Keratinocyte (primary cell): ENCODE data around the gene TFDP1. TPM values are rescaled to one million over a fixed set of nuclear protein-coding genes. Genes with fewer than 3 reads are reported as not detected.

ENCODE experiments used
- DNase-seq: peaks from one replicate; pipeline ENCODE4 v3.0.0-alpha.2; 2011; ENCODE audit warnings: low read depth, missing footprints, low spot score
- FAIRE-seq: peaks from 2 replicates; lab custom pipeline; 2011; peaks lifted over from hg19 to GRCh38; lab: Jason Lieb, UNC
- H2AFZ ChIP-seq: 2 replicates; pipeline ENCODE4 v1.6.0; 2012; ENCODE audit warnings: low read length, control low read depth, inconsistent platforms; ENCODE audit not compliant: control insufficient read depth
- H3K27ac ChIP-seq: 2 replicates; pipeline ENCODE4 v1.5.1; 2011; ENCODE audit warnings: low read length; ENCODE audit not compliant: control insufficient read depth, insufficient read depth
- H3K27me3 ChIP-seq: 3 replicates; pipeline ENCODE4 v1.6.0; 2011; ENCODE audit warnings: low read length; ENCODE audit not compliant: control insufficient read depth, insufficient read depth; ENCODE audit errors: extremely low read depth
- H3K36me3 ChIP-seq, 2 experiments: 2 replicates in 1 of 2; 3 replicates in 1 of 2; pipeline ENCODE4 v1.5.1; 2011; ENCODE audit warnings: low read length in 2 of 2, mild to moderate bottlenecking in 1 of 2; ENCODE audit not compliant: control insufficient read depth in 2 of 2, insufficient read depth in 2 of 2; ENCODE audit errors: extremely low read depth in 1 of 2
- H3K4me1 ChIP-seq: 3 replicates; pipeline ENCODE4 v1.5.1; 2011; ENCODE audit warnings: low read length; ENCODE audit not compliant: control insufficient read depth, insufficient read depth; ENCODE audit errors: extremely low read depth
- H3K4me2 ChIP-seq: 3 replicates; pipeline ENCODE4 v1.6.0; 2011; ENCODE audit warnings: low read depth, low read length; ENCODE audit not compliant: control insufficient read depth, insufficient read depth; ENCODE audit errors: extremely low read depth
- H3K4me3 ChIP-seq, 3 experiments: fragments of 200-600 bp in 1 of 3; sonication (generic) in 1 of 3; 2 replicates in 2 of 3; 3 replicates in 1 of 3; pipeline ENCODE4 v1.5.1; 2011 to 2016; ENCODE audit warnings: low read length in 3 of 3, mild to moderate bottlenecking in 3 of 3, control low read depth in 2 of 3, inconsistent platforms in 1 of 3, low read depth in 1 of 3, mixed read lengths in 1 of 3, mixed run types in 1 of 3, moderate library complexity in 1 of 3; ENCODE audit not compliant: control insufficient read depth in 2 of 3, insufficient read depth in 2 of 3; ENCODE audit errors: extremely low read depth in 1 of 3
- H3K79me2 ChIP-seq: 2 replicates; pipeline ENCODE4 v1.6.0; 2012; ENCODE audit warnings: low read length; ENCODE audit not compliant: control insufficient read depth, insufficient read depth
- H3K9ac ChIP-seq: 3 replicates; pipeline ENCODE4 v1.6.0; 2011; ENCODE audit warnings: low read length; ENCODE audit not compliant: control insufficient read depth, insufficient read depth; ENCODE audit errors: extremely low read depth
- H3K9me1 ChIP-seq: 3 replicates; pipeline ENCODE4 v1.6.0; 2011; ENCODE audit warnings: low read length; ENCODE audit not compliant: control insufficient read depth, insufficient read depth; ENCODE audit errors: extremely low read depth
- H3K9me3 ChIP-seq: 2 replicates; pipeline ENCODE4 v1.5.1; 2012; ENCODE audit warnings: low read depth, low read length; ENCODE audit not compliant: control insufficient read depth
- H4K20me1 ChIP-seq: 3 replicates; pipeline ENCODE4 v1.6.0; 2011; ENCODE audit warnings: low read length; ENCODE audit not compliant: control insufficient read depth, insufficient read depth; ENCODE audit errors: extremely low read depth
- CTCF ChIP-seq, 3 experiments: IDR thresholded peaks in 1 of 3; conservative IDR thresholded peaks in 1 of 3; optimal IDR thresholded peaks in 1 of 3; 2 replicates in 2 of 3; 3 replicates in 1 of 3; pipeline versions ENCODE3 to v1.5.1; 2011; ENCODE audit warnings: low read length in 3 of 3, mild to moderate bottlenecking in 3 of 3, moderate library complexity in 2 of 3, control low read depth in 1 of 3, inconsistent platforms in 1 of 3; ENCODE audit not compliant: insufficient read depth in 2 of 3; ENCODE audit errors: extremely low read depth in 1 of 3
- EZH2 ChIP-seq: IDR thresholded peaks from one replicate; pipeline ENCODE4 v1.6.1; 2012; ENCODE audit warnings: inconsistent platforms, mild to moderate bottlenecking, low read length, moderate library complexity
- dilution Hi-C: fragments of 300-500 bp; cut with MboI; formaldehyde crosslinking; loops from one replicate; pipeline ENCODE4 v1.7.0; 2020; ENCODE audit warnings: low sequenced_read_pairs; ENCODE audit not compliant: extremely low pct_ligation_motif_present
- polyA plus RNA-seq, 5 experiments: library from polyadenylated mRNA; depleted of rRNA in 3 of 5; stranded (reverse) in 3 of 5; stranded (forward) in 1 of 5; unstranded in 1 of 5; fragments of >200 nt; gene quantifications; 1 replicate in 1 of 5; 2 replicates in 3 of 5; 3 replicates in 1 of 5; pipeline versions ENCODE4 v1.2.1 to v1.2.3, GENCODE V29; 2011 to 2012; ENCODE audit warnings: missing spikeins in 2 of 5, low read depth in 1 of 5, low replicate concordance in 1 of 5

Gene TFDP1
- polyA plus RNA-seq, 1 donor (not counting 4 experiments of a cell fraction or from before 2014, with no cell fraction given): 105 TPM

- no peak for TF ChIP-seq EZH2
- no peak for TF ChIP-seq CTCF (optimal IDR thresholded peaks at IDR 0.05 in 1 of 3, IDR thresholded peaks at IDR 0.05 in 1 of 3, conservative IDR thresholded peaks at IDR 0.05 in 1 of 3; ENCODE audit: extremely low read depth in 1 of 3, insufficient read depth in 2 of 3, low read length in 3 of 3)
- no peaks in the 10 kb centered on the region for H3K79me2 ChIP-seq
- H3K4me2 ChIP-seq: no peak overlapping the region
- H3K9ac ChIP-seq: no peak overlapping the region
- no peaks in the 10 kb centered on the region for H3K36me3 ChIP-seq
- H3K27me3 ChIP-seq: peaks cover 25% of the 10 kb centered on the region
- H3K4me3 ChIP-seq: no peak overlapping the region
- no peaks in the 10 kb centered on the region for H3K9me3 ChIP-seq
- no peak overlapping the region for H3K27ac ChIP-seq
- no peak overlapping the region for H2AFZ ChIP-seq
- no peak for DNase-seq
- dilution Hi-C loops: no loop called here
- H3K9me1 ChIP-seq: no peaks in the 10 kb centered on the region
- H3K4me1 ChIP-seq: peaks cover 2% of the 10 kb centered on the region
- H4K20me1 ChIP-seq: no peaks in the 10 kb centered on the region
- no peak for FAIRE-seq
These were observed 69.6 kb downstream of the TFDP1 start for GRCh38 chr13:113654175-113654560.

GRCh38 chr13:113654591-113655345 is 70.2 kb downstream of the TFDP1 start:
- Histone ChIP-seq H3K27ac (no peak overlapping the region), H3K9ac (no peak overlapping the region), H3K4me3 (no peak overlapping the region), H3K79me2 (no peaks in the 10 kb centered on the region), H2AFZ (no peak overlapping the region), H3K9me3 (no peaks in the 10 kb centered on the region), H4K20me1 (no peaks in the 10 kb centered on the region), H3K9me1 (no peaks in the 10 kb centered on the region), H3K36me3 (no peaks in the 10 kb centered on the region), H3K27me3 (peaks cover 25% of the 10 kb centered on the region), H3K4me2 (no peak overlapping the region), H3K4me1 (peaks cover 2% of the 10 kb centered on the region)
- no peak for DNase-seq
- no peak for TF ChIP-seq CTCF (optimal IDR thresholded peaks at IDR 0.05 in 1 of 3, IDR thresholded peaks at IDR 0.05 in 1 of 3, conservative IDR thresholded peaks at IDR 0.05 in 1 of 3; ENCODE audit: extremely low read depth in 1 of 3, insufficient read depth in 2 of 3, low read length in 3 of 3)
- TF ChIP-seq EZH2: no peak
- FAIRE-seq: no peak
- dilution Hi-C loops: no loop called here
